Left kidney (tissue), 2 donors: ENCODE data around the gene OST4. TPM values are rescaled to one million over a fixed set of nuclear protein-coding genes. Genes with fewer than 3 reads are reported as not detected.
"Not testable (repeated sequence)": the region's sequence is repeated elsewhere in the genome, so short reads cannot be mapped to it uniquely, and the experiment has no call there.

Source experiments
- DNase-seq: peaks from one replicate; pipeline ENCODE4 v3.0.0-alpha.2; 2013
- polyA plus RNA-seq: library from polyadenylated mRNA; unstranded; fragments of 120-200 nt; gene quantifications from one replicate; pipeline ENCODE4 v1.2.1, GENCODE V29; 2013; ENCODE audit not compliant: insufficient read length

The OST4 gene
- polyA plus RNA-seq, 1 donor: 205 TPM

DNA sequence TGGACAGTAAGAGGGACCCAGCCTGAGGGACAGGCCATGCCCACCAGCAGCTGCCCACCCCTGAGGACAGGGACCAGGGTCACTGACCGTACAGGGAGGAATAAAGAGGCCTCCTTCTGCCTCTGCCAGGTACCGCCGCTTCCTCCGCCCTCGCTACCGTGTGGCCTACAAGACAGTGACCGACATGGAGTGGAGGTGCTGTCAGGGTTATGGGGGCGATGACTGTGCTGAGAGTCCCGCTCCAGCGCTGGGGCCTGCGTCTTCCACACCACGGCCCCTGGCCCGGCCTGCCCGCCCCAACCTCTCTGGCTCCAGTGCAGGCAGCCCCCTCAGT lies 9.1 kb upstream of the OST4 start:
- DNase-seq: no peak

DNA sequence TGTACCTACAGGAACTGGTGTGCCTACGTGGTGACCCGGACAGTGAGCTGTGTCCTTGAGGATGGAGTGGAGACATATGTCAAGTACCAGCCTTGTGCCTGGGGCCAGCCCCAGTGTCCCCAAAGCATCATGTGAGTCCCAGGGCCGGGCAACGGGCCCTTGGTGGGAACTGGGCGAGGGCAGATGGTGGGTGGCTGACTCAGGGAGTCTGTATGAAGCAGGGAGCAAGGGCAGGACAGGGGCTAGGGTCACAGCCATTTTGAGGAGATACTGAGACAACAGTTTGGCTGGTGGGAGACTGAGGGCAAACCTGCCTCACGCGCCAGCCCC lies 8.7 kb upstream of the OST4 start:
- DNase-seq: no peak

DNA sequence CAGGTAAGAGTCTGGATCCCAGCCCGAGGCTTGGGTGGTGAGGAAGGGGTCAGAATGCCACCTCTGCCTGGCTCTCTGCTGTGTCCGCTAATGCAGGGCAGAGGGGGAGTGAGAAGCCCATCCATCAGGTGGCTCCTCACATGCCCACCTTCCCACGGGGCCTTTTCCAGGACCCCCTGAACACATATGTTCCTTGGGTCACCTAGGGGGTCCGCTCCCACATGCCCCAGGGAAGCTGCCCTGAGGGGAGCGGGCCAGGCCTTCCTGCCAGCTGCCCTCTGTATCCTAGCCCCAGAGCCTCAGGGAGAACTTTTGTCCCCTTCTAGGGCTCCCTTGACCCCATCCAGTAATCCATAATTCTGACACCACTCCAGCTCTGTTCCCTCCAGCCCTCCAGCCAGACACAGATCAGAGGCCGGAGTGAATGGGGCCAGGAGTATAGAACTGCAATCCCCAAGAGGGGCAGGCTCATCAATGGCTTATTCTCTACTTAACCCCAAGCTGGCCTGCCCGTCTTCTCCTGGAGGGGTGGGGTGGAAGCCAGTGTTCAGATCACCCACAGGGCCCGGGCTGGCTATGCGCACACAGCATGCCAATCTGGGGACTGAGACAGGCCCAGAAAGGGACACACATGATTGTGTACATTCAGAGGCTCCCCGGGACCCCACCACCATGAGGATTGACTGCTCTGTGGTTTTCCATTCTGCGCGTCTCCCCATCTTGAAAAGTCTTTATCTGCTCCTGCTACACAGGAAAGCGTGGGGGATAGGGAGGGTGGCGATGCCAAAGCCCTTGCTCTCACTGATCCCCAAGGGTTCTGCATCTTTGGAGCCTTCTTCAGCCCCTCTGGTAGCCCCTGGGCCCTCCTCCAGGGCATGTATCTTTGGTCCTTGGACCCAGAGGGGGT lies 8.0 kb upstream of the OST4 start:
- no peak for DNase-seq

DNA sequence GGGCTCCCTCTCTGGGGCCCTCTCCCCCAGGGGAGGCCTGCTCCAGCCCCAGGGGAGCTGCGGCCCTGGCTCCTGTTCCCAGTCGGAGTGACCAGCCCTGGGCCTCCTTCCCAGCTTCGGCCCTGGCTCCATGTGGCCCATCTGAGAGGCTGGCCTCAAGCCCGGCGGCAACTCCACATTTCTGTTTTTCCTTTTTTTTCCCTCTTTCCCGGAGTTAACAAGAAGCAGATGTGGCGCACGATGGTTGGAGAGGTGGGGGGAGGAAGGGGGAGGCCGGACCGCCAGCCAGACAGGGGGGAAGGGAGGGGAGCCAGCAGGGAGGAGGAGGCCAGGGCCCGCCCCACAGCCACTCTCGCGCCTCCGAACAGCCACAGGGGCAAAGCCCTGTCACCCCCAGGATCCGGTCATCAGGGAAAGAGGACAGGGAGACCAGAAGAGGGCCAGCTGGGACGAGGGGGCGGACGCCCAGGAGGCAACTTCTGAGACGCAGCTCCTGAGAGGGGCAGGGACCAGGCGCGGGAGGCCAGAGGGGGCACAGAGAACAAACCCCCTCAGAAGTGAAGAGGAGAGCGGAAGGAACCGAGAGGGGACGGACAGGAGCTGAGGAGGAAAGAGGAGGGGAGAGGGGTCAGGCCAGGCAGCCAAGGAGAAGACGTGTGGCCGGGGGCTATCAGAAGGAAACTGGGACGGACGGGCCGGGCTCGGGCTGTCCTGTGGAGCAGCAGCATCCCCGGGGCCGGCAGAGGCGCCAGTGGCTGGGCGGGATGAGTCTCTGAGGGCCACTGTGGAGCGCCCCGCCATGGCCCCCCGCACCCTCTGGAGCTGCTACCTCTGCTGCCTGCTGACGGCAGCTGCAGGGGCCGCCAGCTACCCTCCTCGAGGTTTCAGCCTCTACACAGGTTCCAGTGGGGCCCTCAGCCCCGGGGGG lies 7.1 kb upstream of the OST4 start, which contains the start of gene EMILIN1:
Gene EMILIN1 (plus strand): TSS at position 349 of the 928 bp plus-strand sequence. CDS start 451 bp downstream, at position 800.
- peak; percentile 85 for DNase-seq

DNA sequence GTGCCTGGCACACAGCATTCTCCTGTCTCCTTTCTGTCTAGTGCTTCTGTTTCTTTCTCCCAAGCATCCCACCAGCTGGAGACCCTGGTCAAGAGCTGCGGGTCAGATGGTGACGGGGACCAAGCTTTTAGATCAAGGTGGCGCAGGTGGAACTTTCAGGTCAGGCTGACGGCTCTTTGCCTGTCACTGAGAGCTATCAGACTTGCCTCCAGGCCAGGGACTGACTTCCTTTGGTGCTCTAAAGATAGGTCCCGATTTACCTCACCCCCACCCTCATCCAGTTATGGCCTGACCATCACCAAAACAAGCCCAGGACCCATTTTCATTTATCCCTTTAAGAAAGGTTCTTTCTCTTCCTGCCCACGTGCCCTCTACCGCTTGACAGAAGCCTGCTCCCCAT lies 5.8 kb upstream of the OST4 start:
- no peak for DNase-seq

DNA sequence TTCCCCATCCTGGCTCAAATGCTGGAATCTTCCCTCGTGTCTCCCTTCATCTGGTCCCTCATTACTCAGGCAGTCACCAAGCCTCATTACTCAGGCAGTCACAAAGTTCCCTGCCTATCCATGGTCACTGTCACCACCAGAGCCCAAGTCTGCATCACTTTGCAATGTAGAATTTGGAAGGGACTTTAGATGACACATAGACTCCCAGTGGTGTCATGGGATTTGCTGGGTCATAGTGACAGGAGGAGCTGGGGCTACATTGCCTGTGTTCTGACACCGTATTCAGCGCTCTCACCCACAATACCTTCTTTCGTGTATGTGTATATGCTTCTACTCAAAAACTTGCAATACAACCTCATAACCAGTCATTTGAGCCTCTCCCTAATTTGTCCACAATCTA lies 4.9 kb upstream of the OST4 start:
- no peak for DNase-seq

DNA sequence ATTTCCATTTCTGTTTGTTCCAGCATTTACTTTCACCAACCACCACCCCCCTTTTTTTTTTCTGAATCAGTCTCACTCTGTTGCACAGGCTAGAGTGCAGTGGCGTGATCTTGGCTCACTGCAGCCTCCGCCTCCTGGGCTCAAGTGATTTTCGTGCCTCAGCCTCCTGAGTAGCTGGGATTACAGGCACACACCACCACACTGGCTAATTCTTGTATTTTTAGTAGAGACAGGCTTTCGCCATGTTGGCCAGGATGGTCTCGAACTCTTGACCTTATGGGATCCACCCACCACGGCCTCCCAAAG lies 4.1 kb upstream of the OST4 start:
- DNase-seq: not testable (repeated sequence)

DNA sequence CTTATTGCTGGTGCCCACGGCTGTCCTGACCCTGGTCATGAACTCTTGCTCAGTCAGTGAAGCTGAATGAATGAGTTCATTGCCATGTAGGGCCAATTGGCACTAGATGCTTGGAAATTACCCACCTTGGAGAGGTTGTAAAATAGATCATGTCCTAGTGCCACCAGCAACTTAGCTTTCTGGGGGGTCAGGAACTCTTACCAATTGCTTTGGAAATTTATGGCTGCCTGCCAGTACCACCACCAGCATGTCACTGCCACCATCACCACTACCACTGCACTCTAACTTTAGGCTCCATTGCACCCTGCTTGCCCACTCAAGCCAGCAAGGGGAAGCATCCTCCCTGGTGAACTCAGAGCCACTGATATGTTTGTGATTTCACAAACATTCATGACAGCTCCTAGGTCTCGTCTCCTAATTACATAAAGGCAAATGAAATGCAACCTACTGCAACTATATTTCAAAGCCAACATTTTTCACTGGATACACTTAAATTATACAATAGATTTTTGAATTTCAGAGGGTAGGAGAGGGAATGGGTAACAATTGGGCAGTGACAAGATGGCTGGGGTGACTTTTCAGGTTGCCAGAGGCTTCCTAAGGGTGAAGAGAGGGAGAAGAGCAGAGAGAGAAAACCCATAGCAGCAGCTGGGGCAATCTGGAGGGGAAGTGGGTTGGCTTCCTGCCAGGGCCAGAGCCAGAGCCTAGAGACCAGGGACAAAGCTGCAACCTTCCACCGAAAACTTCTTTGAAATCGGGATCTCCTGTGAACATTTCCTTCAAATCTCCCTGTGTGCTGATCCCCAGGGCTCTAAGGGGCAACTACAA lies 3.5 kb upstream of the OST4 start:
- no peak for DNase-seq

DNA sequence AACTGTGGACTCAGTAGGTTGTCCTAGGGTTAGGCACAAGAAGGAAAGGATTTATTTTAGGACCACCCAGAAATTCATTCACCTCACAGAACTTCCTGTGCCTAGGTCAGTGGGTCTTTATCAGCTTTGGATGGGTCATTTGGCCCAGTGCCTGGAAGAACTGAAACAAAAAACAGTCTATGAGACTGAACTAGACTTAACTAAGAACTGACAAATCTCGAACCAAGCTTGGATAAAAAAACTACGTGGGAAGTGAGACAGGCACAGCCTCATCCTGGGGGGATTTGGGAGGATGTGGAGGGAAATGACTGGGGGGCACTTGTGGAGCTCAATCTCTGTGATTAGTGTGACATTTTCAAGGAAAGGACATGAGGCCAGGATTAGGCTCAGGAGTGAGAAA lies 2.3 kb upstream of the OST4 start:
- no peak for DNase-seq

DNA sequence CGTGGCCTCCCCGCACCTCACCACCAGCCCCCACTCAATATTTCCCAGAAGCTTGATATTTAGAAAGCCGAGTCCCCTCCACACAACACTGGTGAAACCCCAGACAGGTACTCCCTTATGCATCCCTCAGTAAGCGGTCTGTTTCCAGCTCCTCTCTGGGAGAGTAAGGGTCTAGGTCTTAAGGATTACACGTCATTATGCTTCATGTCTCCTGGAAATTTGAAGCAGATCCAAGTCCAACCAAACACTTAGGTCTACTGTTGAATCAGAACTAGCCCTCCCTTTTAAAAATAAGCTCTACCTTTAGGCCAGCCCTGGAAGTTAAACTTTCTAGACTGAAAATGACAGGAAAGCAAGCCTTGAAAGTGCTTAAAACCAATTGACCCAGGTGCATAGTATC lies 1.5 kb upstream of the OST4 start:
- no peak for DNase-seq

DNA sequence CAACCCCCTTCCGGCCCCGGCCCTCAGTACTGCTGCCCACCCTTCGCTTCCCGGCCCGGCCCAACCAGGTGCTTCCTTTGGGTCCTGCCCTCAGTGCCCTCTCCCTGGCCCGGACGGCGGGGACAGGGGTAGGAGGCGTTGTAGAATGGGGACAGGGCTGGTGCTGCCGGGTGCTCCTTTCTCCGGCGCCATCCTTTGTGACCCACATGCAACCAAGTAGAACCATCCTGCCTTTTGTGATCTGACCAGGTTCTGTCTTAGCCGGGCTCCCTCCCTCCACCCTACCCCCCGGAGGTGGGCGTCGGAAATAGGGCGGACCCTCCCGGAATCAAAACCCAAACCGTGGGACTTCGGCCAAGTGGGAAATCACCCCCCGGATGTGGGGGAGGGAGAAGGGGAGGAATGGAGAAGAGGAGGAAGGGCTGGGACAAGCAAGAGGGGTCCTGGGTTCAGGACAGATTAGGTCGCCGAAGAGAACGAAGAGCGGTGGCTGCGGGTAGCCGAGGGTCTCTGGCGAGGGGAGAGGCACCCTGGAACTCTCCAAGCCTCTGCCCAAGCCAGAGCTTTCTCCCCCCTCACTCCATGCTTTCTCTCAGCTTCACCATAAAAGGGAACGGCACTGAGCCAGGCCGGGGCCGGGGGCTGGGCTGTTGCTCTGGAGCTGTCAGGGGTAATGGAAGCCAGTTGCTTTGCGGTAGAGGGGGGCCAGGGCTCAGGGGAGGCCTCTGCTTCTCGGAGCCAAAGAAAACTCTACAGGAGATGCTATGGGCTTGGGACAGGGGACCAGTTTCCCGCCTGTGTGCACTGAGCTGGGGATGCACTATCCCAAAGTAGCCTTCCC lies 756 bp upstream of the OST4 start:
- peak; percentile 87 for DNase-seq

DNA sequence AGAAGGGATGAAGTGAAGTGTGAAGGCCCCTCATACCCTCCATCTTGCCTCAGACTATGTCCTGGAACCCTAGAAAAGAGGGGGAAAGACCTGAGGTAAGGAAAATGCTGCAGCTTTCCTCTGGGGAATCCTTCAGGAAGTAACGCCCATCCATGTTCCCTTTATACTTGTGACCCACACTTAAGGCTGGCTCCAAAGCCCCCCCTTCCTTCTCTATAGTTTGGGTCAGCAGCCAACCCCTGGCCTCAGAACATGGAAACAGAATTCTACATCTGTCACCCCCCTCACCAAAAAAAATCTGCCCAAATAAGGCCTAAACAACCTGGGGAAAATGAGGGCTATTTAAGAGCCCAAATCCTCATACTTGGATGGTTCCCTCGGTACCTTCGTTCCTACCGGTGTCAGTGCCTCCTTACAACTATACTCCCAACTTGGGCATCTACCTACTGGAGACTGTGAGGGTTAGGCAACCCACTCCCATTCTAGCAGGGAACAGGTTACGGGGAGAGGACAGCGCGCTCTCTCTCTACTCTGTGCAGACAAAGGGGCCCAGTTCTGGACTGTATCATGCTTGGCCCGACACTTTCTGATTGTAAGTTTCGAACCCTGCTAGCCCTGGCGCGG lies 689 bp downstream of the OST4 start:
- no peak for DNase-seq

DNA sequence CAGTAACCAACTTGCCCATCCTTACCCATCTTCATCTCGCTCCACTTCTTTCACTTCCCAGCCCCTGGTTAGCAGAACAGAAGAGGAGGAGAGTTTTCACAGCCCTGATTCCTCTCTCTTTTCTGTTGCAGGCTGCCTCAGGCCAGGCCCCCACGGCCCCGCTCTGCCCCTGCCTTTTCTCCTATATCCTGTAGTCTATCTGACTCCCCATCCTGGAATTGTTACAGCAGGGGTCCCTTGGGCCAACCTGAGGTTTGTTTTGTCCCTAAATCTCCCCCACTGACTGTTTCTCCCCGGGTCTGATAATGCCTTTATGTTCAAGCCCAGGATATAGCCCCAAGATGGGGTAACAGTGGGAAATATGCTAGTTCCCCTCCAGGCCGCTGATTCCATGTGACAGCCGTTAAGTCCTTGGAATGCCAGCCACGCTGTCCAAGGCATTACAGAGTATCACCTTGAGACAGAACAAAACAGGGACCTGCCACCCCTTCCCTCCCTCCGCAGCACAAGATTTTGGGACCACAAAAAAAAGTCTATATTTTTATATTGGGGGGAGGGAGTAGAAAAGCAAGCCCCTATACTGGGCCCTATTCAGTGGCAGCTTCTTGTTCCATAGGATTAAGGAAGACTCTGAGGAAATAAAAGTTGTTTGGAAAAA lies 1.4 kb downstream of the OST4 start:
- no peak for DNase-seq

DNA sequence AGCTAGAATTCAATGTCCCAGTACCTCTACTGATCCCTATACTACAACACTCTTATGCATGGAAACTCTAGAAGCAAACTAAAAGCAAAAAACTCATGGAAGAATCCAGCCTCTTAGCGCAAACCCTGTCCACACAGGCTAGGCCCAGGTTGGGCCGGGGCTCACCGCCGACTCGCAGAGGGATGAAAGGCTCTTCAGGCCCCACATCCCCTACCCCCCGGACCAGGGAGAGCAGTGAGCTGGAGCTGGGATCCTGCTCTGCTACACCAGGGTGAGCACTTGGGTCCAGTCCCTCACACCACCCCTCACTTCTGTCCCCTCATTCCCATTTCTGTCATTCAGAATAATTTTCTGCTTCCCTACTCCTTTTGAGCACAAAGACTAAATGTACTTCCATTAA lies 2.0 kb downstream of the OST4 start:
- no peak for DNase-seq

DNA sequence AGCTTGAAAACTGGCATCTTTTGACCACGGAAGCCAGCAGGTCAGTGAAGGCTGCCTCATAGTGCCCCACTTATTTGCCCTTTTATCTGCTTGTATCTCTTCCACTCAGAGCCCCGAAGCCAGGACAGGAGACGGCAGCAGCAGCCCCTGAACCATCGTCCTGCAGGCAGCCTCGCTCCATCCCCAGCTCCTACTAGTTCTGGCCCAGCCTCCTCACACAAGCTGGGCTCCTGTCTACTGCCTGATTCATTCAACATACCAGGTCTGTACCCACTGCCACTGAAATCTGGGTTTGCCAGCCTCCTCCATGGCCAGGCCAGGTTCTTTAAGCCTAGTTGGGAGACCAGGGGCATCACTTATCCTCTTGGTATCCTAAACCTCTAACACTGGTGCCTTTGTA lies 4.1 kb downstream of the OST4 start:
- no peak for DNase-seq

DNA sequence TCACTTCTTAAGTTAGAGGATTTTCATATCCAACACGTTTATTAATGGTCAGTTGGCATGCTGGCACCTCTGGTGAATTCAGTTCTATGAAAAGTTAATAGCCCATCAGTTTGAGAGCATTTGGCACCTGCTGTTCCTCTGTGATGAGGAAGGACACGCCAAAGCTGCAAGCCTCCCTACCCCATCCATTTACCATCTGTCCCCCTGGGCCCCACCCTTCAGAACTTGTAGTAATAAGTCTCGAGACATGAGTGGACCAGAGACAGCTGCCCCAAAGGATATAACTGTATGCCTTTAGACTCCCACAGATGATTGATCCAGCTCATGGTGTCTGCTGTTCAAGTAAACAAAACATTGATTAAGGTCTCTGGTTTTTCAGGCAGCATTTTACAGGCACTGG lies 6.3 kb downstream of the OST4 start:
- no peak for DNase-seq

DNA sequence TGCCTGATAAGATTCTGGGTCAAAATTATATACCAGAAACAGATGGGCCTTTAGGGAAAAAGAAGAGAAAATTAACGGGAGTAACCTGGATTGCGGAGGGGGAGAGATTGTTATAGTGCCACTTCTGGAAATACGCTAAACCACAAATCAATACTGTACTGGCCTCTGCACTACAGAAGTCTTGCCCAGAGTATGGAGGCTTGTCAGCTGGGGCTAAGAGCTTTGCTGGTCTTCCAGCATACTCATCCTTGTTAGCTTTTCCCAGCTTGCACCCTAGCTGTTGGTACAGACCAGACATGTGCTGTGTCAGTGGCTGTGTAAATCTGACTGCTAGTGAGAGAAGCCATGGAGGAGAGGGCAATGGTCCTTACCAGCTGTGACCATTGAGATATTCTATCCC lies 11.1 kb downstream of the OST4 start:
- DNase-seq: no peak

DNA sequence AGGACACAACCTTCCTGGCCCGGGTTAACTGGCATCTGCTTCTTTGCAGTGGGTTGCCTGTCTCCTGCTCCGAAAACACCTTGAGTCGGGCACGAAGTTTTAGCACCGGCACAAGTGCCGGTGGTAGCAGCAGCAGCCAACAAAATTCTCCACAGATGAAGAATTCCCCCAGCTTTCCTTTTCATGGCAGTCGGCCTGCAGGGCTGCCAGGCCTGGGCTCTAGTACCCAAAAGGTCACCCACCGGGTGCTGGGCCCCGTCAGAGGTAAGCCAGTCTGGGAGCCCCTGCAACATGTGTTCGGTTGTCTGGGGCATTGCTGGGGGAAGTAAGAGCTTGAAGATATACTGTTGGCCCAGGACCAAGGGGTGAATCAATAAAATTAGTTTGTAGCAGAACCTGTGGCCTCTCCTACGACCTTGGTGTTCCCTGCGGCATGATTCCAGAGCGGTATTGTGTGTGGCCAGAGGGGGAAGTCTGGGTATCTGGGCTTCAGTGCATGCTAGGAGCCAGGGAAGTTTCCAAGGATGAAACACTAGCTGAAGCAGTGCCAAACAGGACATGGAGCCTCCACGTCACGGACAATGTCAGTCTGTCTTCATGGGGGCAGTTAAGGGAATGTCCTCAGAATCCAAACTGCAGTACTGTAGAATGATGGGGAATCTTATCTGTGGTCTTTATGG lies 12.2 kb downstream of the OST4 start:
- no peak for DNase-seq

DNA sequence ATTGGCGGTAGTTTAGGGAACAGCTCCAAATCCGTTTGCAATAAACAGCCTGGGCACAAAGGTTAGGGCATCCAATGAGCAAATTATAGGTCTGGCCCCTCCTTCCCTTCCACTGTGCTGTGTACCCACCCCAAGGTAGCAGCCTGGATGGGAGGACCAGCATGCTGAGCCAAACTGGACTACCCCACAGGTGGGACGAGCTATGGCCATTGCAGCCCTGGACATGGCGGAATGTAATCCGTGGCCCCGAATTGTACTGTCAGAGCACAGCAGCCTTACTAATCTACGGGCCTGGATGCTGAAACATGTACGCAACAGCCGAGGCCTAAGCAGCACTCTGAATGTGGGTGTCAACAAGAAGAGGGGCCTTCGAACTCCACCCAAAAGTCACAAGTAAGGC lies 13.2 kb downstream of the OST4 start:
- no peak for DNase-seq

DNA sequence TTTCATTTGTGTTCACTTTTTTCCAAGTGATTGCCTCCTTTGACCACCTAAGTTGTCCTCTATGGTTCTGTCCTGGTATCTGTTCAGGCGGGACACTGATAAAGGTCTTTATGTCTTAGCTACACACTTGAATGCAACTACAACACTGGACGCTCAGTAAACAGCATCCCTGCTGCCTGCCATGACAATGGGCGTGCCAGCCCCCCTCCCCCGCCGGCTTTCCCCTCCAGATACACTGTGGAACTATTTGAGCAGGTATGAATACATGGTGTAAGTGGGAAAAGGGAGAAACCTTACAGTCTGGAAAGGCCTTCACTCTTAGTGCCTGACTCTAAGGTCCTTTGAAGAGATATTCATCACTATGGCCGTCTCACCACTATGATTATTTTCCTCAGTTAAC lies 14.3 kb downstream of the OST4 start:
- DNase-seq: no peak
